22Rv1 (cell line): ENCODE results near the gene SPEM1.

ENCODE experiments used
- ZFX ChIP-seq: fragments of 450-650 bp; IDR thresholded peaks from 2 replicates; pipeline ENCODE4 v1.6.1; 2017; ENCODE audit warnings: antibody characterized with exemption, borderline replicate concordance
- TF ChIP-seq, protein P1 (sequence below): fragments of 450-650 bp; IDR thresholded peaks from 2 replicates; pipeline ENCODE4 v1.5.1; 2017; ENCODE audit warnings: mild to moderate bottlenecking

DNA sequence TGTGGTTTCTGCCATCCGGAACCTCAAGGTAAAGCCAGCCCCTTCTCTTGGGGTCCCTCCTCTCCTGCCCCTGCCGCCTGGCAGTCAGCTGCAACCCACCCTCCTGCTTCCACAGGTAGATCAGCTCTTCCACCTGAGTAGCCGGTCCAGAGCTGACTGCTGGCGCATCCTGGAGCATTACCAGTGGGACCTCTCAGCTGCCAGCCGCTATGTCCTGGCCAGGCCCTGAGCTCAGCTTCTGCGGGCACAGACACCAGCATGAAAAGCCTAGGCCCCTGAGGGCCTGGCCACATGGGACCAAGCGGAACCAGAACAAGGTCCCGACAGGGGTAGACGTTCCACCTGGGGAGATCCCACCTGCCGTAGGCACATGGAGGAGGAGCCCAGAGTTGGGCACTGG is 31.3 kb upstream of the SPEM1 start:
- TF ChIP-seq, protein P1, sequence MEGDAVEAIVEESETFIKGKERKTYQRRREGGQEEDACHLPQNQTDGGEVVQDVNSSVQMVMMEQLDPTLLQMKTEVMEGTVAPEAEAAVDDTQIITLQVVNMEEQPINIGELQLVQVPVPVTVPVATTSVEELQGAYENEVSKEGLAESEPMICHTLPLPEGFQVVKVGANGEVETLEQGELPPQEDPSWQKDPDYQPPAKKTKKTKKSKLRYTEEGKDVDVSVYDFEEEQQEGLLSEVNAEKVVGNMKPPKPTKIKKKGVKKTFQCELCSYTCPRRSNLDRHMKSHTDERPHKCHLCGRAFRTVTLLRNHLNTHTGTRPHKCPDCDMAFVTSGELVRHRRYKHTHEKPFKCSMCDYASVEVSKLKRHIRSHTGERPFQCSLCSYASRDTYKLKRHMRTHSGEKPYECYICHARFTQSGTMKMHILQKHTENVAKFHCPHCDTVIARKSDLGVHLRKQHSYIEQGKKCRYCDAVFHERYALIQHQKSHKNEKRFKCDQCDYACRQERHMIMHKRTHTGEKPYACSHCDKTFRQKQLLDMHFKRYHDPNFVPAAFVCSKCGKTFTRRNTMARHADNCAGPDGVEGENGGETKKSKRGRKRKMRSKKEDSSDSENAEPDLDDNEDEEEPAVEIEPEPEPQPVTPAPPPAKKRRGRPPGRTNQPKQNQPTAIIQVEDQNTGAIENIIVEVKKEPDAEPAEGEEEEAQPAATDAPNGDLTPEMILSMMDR = no peak
- no peak for TF ChIP-seq ZFX
